OCI-LY1 (cell line): ENCODE data around the gene ZNF827.

Source experiments
- H2AFZ ChIP-seq: fragments of 200-600 bp; sonication (generic), shearing (Covaris generic); 2 replicates; pipeline ENCODE4 v1.6.0; 2014; ENCODE audit warnings: antibody characterized with exemption, mild to moderate bottlenecking, low read length
- H3F3A ChIP-seq: fragments of 200-600 bp; sonication (generic), shearing (Covaris generic); 2 replicates; pipeline ENCODE4 v1.6.0; 2014; ENCODE audit warnings: mild to moderate bottlenecking, antibody characterized with exemption, low read length, moderate library complexity; ENCODE audit not compliant: insufficient read depth
- H3K27ac ChIP-seq: fragments of 200-600 bp; sonication (generic); 2 replicates; pipeline ENCODE4 v1.5.1; 2014; ENCODE audit warnings: low read length, mixed run types, mild to moderate bottlenecking, low read depth; ENCODE audit not compliant: poor library complexity, severe bottlenecking
- H3K27me3 ChIP-seq: fragments of 200-600 bp; sonication (generic); 2 replicates; pipeline ENCODE4 v1.6.0; 2014; ENCODE audit warnings: antibody characterized with exemption, mild to moderate bottlenecking, low read length, moderate library complexity; ENCODE audit not compliant: insufficient read depth
- H3K36me3 ChIP-seq: fragments of 200-600 bp; sonication (generic); 2 replicates; pipeline ENCODE4 v1.6.1; 2014; ENCODE audit warnings: mild to moderate bottlenecking, antibody characterized with exemption, low read length, moderate library complexity, mixed read lengths; ENCODE audit not compliant: insufficient read depth
- H3K4me1 ChIP-seq: fragments of 200-600 bp; sonication (generic); 2 replicates; pipeline ENCODE4 v1.5.1; 2014; ENCODE audit warnings: mild to moderate bottlenecking, low read length, moderate library complexity; ENCODE audit not compliant: insufficient read depth, severe bottlenecking
- H3K4me2 ChIP-seq: fragments of 200-600 bp; sonication (generic), shearing (Covaris generic); 2 replicates; pipeline ENCODE4 v1.6.1; 2014; ENCODE audit warnings: low read length
- H3K4me3 ChIP-seq: fragments of 200-600 bp; sonication (generic); 2 replicates; pipeline ENCODE4 v1.5.1; 2014; ENCODE audit warnings: low read length, low read depth, mild to moderate bottlenecking, mixed read lengths; ENCODE audit not compliant: poor library complexity, severe bottlenecking
- H3K79me2 ChIP-seq: fragments of 200-600 bp; shearing (Covaris generic); 2 replicates; pipeline ENCODE4 v1.6.1; 2016; ENCODE audit warnings: mixed run types, low read length, mixed read lengths; ENCODE audit not compliant: insufficient read depth
- H3K9ac ChIP-seq: fragments of 200-600 bp; sonication (generic), shearing (Covaris generic); 2 replicates; pipeline ENCODE4 v1.6.1; 2014; ENCODE audit warnings: mild to moderate bottlenecking, low read length, mixed read lengths
- H3K9me2 ChIP-seq: fragments of 200-600 bp; sonication (generic), shearing (Covaris generic); 2 replicates; pipeline ENCODE4 v1.6.1; 2014; ENCODE audit warnings: low read depth, mild to moderate bottlenecking, low read length, mixed read lengths
- H3K9me3 ChIP-seq: fragments of 200-600 bp; shearing (Covaris generic); 2 replicates; pipeline ENCODE4 v1.6.1; 2014; ENCODE audit warnings: low read length, mixed read lengths
- H4K20me1 ChIP-seq: fragments of 200-600 bp; sonication (generic), shearing (Covaris generic); 2 replicates; pipeline ENCODE4 v1.6.0; 2016; ENCODE audit warnings: mild to moderate bottlenecking, low read length; ENCODE audit not compliant: insufficient read depth
- CTCF ChIP-seq: fragments of 200-600 bp; sonication (generic), shearing (Covaris generic); IDR thresholded peaks from 2 replicates; pipeline ENCODE4 v1.5.1; 2017; ENCODE audit warnings: mild to moderate bottlenecking, antibody characterized with exemption, low read length, moderate library complexity, mixed read lengths
- EZH2 ChIP-seq: fragments of 200-600 bp; sonication (generic), shearing (Covaris generic); IDR thresholded peaks from 2 replicates; pipeline ENCODE4 v1.8.0; 2017; ENCODE audit warnings: borderline replicate concordance, mixed run types, mild to moderate bottlenecking, antibody characterized with exemption, low read length, moderate library complexity, mixed read lengths

Gene ZNF827

GRCh38 chr4:145939441-145939750 lies 773 bp upstream of the ZNF827 start:
- Histone ChIP-seq H4K20me1 (no peaks in the 10 kb centered on the region), H3K9ac (no peak overlapping the region), H3K4me2 (peak overlapping the region; percentile 88; the same call in 1 of the 2 replicates), H3F3A (no peaks in the 10 kb centered on the region), H2AFZ (no peak overlapping the region), H3K4me1 (peaks cover 26% of the 10 kb centered on the region), H3K27me3 (no peaks in the 10 kb centered on the region), H3K9me2 (no peaks in the 10 kb centered on the region), H3K9me3 (no peaks in the 10 kb centered on the region), H3K79me2 (peaks cover 14% of the 10 kb centered on the region), H3K36me3 (no peaks in the 10 kb centered on the region), H3K27ac (no peak overlapping the region), H3K4me3 (no peak overlapping the region)
- TF ChIP-seq CTCF: no peak
- TF ChIP-seq EZH2: no peak

GRCh38 chr4:145937971-145938611 lies 532 bp downstream of the ZNF827 start:
- Histone ChIP-seq H3K79me2 (peaks cover 27% of the 10 kb centered on the region), H3K36me3 (peaks cover 1% of the 10 kb centered on the region; the same call in 1 of the 2 replicates), H3K27me3 (no peaks in the 10 kb centered on the region), H3K4me1 (peaks cover 39% of the 10 kb centered on the region), H3K9ac (peak overlapping the region; percentile 93), H3K4me2 (peak overlapping the region; percentile 88), H3K9me3 (no peaks in the 10 kb centered on the region), H3F3A (no peaks in the 10 kb centered on the region), H3K9me2 (no peaks in the 10 kb centered on the region), H3K27ac (peak overlapping the region; percentile 74), H4K20me1 (no peaks in the 10 kb centered on the region), H3K4me3 (peak overlapping the region; percentile 88), H2AFZ (no peak overlapping the region)
- TF ChIP-seq CTCF (no peak), EZH2 (no peak)

GRCh38 chr4:145936997-145937901 lies 1.4 kb downstream of the ZNF827 start:
- peak overlapping the region; percentile 93 for H3K9ac ChIP-seq
- peak overlapping the region; percentile 88 for H3K4me2 ChIP-seq
- no peaks in the 10 kb centered on the region for H4K20me1 ChIP-seq
- H3K9me3 ChIP-seq: no peaks in the 10 kb centered on the region
- peaks cover 5% of the 10 kb centered on the region; the same call in 1 of the 2 replicates for H3K36me3 ChIP-seq
- H3K9me2 ChIP-seq: no peaks in the 10 kb centered on the region
- peak overlapping the region; percentile 88 for H3K4me3 ChIP-seq
- H3K4me1 ChIP-seq: peaks cover 45% of the 10 kb centered on the region
- no peaks in the 10 kb centered on the region for H3F3A ChIP-seq
- H3K79me2 ChIP-seq: peaks cover 31% of the 10 kb centered on the region
- H3K27ac ChIP-seq: peak overlapping the region; percentile 91
- no peak for TF ChIP-seq EZH2
- TF ChIP-seq CTCF: no peak
- no peaks in the 10 kb centered on the region for H3K27me3 ChIP-seq
- H2AFZ ChIP-seq: no peak overlapping the region
